Activated gamma-delta T cell treated with Interleukin-2 at 50 U/mL for 16 hours (primary cell): Measurements from ENCODE around the gene TBC1D2.
A peak's percentile ranks its signal among the peaks of the same experiment; 100 is the strongest.
"Not testable (repeated sequence)": the region's sequence is repeated elsewhere in the genome, so short reads cannot be mapped to it uniquely, and the experiment has no call there.

ENCODE experiments used
- DNase-seq: peaks from one replicate; pipeline ENCODE4 v3.0.0-alpha.2; 2020

TBC1D2 gene

DNA sequence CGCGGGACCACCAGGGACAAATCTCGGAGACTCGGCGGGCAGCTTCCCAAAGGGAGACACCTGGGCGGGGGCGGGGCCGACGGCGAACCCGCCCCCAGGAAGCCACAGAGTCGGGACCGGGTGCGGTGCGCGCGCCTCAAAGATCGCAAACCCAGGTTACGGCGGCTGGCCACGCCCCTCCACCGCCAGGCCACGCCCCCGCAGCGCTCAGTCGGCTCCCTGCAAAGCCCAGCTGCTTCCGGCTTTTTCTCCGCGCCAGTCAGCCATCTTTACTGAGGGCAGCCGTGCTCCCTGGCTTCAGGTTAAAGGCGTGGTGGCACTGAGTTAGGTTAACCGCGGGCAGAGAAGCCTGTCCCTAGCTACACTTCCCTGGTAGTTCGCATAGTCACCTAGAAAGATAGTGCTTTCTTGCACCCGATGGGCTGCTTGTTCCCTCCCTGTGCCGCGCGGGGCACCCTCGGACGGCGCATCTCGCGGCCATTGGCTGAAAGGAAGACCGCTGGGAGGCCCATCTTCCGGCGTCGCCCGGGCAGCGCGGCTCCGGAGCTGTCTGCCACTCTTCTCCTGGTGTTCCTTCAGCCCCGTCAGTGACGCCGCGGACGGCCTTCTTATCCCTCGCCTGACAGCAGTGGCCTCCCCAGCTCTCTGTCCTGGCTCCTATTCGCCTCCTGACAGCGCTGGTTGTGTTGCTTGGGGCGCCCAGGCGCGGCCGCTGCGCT, at the start of gene TBC1D2:
Gene TBC1D2, minus strand, starts transcription at position 72 of the 719 bp plus-strand sequence. CDS start 108 bp downstream, outside the sequence.
- DNase-seq, result peak; percentile 98

- DNase-seq, result no peak
Measured at GRCh38 chr9:98304381-98304780, 48.9 kb upstream of the TBC1D2 start.

GRCh38 chr9:98303633-98304125, 48.2 kb upstream of the TBC1D2 start:
- DNase-seq, result no peak

DNA sequence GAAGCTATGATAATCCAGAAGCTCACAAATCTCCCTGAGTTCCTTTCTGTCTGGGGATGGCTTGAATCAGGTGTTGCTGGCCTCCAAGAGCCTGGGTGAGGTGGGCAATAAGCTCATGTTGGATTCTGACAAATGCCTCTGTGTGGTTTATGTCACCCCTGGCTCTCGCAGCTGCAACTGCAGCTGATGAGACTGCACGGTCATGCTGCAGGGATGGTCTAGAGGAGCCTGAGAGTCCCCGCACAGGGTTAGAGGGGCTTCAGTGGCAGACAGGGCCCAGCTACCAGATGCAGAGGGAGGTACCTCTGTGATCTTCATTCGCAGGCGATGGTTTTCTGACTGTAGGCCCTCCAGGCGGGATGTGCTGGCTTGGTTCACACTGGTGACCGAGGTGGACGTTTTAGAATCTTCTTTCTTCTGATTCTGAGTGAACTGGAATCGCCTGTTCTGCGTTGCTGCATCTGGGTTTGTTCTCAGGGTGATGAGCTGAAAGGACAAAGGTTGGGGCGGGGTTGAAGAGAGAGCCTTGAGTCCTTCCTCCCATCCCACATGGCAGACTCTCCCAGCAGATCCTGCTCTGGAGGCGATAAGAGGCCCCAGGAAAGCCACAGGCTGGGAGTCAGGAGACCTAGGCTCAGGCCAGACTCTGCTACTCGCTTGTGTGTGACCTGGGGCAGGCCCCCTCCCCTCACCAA, 47.6 kb upstream of the TBC1D2 start:
- no peak for DNase-seq

DNA sequence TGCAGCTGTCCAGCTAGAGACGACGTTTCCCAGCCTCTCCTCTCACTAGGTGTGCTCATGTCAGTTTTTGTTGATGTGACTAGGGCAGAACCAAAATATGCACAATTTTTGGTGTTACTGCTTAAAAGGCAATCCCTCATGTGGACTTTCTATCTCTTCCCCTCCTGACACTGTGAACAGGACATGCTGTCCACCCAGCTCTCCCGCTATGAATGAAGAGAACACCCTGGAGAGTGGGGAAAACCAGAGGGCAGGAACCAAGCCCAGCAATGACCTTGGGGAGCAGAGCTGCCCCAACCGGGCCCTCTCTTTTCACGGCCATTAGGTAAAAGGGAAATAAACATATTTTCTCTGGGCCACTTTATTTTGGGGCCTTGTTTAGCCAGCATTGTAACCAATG, 46.7 kb upstream of the TBC1D2 start:
- DNase-seq, result no peak

DNA sequence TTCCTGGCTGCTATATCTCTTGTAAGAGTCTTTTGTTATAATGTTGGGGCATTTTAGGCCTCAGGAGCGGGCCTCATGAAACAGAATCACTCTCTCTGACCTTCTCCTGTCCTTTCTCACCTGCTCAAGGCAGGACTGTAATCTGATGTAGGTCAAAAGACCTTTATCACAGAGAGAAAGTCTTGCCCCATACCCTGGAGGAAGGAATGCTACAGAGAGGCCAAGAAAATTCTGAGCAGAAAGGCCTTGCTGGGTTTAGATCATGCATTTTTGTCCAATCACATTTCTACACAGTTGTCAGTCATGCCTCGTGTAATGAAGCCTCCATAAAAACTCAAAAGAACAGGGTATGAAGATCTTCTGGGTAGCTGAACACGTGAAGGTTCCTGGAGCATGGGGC, 45.2 kb upstream of the TBC1D2 start:
- DNase-seq, result no peak

- no peak for DNase-seq
Measured at GRCh38 chr9:98298476-98298875, 43.0 kb upstream of the TBC1D2 start.

DNA sequence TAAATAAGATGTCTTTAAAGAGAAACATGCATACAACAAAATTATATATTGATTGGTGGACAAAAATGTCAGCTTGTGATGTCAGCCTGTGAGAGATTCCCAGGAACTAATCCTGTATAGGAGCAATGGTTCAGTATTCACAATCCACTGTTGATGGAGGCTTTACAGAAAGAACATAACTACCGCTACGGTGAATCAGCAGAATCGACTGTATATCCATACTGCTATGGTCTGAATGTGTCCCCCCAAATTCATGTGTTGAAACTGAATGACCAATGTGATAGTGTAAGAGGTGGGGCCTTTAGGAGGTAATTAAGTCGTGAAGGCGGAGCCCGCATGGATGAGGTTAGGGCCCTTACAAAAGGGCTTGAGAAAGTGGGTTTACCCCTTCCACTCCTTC, 40.4 kb upstream of the TBC1D2 start:
- no peak for DNase-seq

GRCh38 chr9:98291820-98292219, 36.4 kb upstream of the TBC1D2 start:
- DNase-seq, result no peak

DNA sequence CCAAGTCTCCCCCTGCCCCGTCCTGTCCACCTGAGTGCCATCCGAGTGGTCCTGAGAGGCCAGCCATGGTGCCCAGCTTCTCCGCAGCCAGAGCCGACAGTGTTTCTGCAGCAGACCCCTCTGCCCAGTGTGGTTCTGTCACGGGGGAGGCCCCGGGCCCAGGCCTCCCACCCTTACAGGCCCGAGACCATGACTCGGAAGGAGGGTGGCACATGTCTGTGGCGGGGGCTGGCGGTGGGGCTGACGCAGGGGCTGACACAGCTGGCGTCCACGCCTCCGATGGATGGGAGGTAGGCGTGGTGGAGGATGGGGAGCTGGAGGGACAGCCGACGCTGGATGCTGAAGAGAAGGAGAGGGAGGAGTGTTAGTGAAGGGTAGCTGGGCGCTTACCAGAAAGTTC, 35.0 kb upstream of the TBC1D2 start:
- DNase-seq, result no peak

DNA sequence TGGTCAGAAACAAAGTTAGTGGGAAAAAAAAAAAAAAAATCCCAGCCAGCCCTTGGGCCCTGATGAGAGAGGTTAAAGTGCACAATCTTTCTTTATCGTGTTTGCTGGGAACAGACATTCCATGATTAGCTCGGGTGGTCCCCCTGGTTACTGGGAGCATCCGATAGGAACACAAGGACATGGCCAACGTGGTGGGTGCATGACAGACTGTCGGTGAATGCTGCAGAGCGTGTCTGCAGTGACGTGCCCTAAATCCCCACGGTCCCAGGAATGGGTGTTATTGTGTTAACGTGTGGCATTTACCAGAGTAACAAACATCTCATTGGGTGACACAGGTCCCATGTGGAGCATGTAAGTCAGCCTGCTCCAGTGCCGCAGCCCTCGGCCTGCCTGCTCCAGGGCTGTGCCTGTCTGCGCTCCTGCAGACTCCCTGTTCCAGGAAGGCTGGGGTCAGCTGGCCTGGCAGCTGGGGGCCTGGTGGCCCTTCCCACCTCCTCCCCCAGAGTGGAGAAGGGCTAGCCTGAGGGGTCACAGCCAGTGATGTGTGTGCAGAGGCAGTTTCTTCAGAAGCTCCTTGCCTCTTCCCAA, 34.3 kb upstream of the TBC1D2 start:
- no peak for DNase-seq

DNA sequence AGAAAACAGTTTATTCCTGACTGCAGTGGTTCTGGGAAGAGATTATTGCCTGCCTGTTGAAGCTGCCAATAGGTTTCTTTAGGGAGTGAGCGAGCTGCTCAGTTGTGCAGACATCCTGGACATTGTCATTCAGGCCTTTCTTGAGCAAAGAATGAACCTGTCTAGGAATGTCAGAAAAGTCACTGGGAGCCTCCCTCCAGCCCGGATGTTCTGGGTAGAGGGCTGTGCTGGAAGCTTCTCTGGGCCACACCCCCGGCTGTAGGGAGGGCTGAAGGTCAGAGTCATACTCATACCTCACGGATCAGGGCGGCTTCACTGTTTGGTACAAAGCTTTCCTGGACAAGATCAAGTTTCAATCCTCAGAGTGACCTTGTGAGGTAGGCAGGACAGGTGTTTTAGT, 33.4 kb upstream of the TBC1D2 start:
- no peak for DNase-seq

DNA sequence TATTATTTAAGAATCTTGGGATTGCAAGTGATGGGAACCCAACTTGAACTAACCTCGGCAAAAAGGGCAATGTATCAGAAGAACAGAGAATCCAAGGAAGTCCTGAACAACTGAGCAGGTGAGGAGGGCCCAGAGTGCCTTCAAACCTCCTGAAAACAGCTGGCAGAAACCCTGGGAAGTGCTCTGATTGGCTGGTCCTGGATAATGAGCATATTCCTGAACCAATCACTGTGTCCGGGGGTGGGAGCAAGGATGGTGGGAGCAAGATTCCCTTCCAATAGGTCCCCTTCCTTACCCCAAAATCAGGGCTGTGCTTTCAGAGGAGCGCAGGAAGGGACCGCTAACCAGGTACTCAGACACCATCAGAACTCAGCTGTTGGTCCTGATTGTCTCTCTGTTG, 31.9 kb upstream of the TBC1D2 start:
- no peak for DNase-seq

- DNase-seq, result no peak
Measured at GRCh38 chr9:98285446-98285845, 30.0 kb upstream of the TBC1D2 start.

DNA sequence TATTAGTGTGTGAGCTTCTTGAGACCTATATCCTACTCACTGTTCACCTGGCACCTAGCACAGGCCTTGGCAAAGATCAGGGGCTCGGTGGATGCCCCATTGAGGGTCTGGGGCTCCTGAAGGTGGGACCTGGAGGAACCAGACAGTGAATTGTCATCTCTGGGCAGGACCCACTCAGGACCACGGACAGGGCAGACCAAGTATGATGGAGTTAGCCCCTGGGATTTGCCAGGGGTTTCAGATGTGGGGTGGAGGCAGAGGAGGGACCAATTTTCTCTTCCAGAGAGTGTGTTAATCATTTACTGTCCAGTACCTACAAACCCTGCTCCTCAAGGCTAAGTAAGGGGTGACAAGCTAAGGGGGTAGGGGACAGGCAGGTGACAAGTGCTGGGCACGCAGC, 29.3 kb upstream of the TBC1D2 start:
- DNase-seq, result no peak

DNA sequence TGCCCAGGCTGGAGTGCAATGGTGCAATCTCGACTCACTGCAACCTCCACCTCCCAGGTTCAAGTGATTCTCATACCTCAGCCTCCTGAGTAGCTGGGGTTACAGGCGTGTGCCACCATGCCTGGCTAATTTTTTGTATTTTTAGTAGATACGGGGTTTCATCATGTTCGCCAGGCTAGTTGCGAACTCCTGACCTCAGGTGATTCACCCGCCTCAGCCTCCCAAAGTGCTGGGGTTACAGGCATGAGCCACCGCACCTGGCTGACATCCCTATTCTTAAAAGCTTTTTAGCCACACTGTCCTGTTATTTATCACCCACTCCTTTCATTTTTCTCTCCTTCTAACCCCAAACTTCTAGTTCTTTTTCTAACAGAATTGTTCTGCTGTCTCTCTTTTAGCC, 27.7 kb upstream of the TBC1D2 start:
- not testable (repeated sequence) for DNase-seq

- no peak for DNase-seq
Measured at GRCh38 chr9:98281281-98281680, 25.8 kb upstream of the TBC1D2 start.

- DNase-seq, result no peak
Measured at GRCh38 chr9:98280574-98280973, 25.1 kb upstream of the TBC1D2 start.

DNA sequence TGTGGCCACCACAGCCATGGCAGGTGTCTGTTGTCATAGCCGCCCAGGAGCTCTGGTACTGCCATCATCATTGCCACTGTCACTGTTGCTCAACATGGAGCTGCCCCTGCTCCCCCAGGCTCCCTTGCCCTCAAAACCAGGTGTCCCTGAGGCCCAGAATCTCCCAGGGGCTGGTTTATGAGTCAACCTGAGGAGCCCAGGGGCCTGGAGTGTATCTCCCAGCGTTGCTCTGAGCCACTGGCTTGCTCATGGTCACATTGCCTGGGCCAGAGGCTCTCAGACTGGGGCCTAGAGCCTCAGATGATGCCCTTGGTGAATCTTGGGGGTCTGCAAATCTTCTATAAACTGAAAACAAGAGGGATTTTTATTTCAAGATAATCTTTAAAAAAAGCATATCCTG, 24.7 kb upstream of the TBC1D2 start:
- no peak for DNase-seq

GRCh38 chr9:98276907-98277469, 21.5 kb upstream of the TBC1D2 start:
- DNase-seq, result no peak

DNA sequence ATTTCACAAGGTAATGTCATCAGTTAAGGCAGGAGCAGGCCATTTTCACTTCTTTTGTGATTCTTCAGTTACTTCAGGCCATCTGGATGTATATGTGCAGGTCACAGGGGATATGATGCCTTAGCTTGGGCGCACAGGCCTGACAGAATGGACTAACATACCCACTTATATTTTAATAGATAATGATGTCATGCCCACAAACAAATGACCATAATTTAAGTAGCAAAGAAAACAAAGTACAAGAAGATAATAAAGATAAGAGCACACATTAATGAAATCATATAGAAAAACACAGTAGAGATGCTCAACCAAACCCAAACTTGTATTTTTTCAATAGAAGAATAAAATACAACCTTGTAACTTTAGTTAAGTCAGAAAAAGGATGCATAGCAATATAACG, 19.7 kb upstream of the TBC1D2 start:
- no peak for DNase-seq

DNA sequence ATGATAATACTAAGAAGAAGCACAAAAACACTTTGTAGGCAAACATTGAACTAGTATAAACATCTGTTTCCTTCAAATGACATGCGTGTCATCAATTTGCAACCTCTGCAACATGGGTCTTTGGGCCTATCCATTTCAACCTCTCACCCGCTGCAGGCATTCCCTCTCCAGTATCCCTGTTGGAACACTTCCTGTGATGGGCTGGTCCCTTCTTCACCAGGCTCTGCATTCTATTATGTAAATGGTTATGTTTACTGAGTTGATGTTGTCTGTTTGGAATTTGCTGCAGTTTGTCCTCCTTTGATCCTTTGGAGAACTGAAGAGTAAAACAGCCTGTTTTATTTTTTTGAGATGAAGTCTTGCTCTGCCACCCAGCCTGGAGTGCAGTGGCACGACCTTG, 16.6 kb upstream of the TBC1D2 start:
- DNase-seq, result no peak

DNA sequence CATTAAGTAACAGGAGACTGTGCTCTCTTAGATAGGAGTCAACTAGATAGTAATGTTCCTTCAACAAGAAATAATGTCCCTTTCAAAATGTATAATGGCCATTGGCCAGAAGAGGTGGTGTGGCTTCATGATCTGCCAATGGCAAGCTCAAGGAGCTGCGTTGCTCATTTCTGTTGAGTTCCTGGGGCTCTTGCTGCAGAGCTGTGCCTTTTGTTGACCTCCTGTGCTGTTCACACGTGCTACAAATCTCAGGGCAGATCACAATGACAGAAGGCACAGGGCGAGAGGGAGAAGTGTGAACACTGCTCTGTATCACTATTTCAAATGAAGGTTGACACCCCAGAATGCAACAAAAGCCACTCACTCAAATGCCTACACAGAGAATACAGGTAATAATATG, 16.0 kb upstream of the TBC1D2 start:
- no peak for DNase-seq

DNA sequence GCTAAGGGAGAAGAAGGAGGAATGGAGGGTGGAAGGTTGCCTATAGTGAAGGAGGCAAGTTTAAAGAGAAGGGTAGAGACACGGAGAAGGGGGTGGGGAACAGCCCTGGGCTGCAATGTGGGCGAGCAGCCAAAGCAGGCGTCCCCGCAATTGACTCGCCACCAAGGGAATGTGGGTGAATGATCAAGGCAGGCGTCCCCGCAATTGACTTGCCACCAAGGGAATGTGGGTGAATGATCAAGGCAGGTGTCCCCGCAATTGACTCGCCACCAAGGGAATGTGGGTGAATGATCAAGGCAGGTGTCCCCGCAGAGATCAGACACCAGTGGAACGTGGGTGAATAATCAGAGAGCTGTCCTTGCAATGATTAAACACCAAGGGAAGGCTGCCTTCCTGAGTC, 14.8 kb upstream of the TBC1D2 start:
- not testable (repeated sequence) for DNase-seq
